Spleen (tissue), 11 donors: Measurements from ENCODE around the gene LINGO1. TPM values are rescaled to one million over a fixed set of nuclear protein-coding genes. Genes with fewer than 3 reads are reported as not detected.

Experiments used
- DNase-seq: peaks from one replicate; pipeline ENCODE4 v3.0.0-alpha.2; 2020
- H3K27ac ChIP-seq, 8 donors: fragments of 200-600 bp; sonication (generic) in 7 of 8; 1 replicate in 4 of 8; 2 replicates in 4 of 8; pipeline versions ENCODE4 v1.5.0 to v1.8.0; 2016 to 2021; ENCODE audit warnings: inconsistent platforms in 4 of 8, mild to moderate bottlenecking in 4 of 8, moderate library complexity in 1 of 8
- H3K27me3 ChIP-seq, 7 donors: fragments of 200-600 bp; sonication (generic) in 6 of 7; replicated peaks in 1 of 7; 1 replicate in 4 of 7; 2 replicates in 3 of 7; pipeline versions ENCODE4 v1.5.0 to v1.8.0; 2016 to 2021; ENCODE audit warnings: inconsistent platforms in 3 of 7, mild to moderate bottlenecking in 1 of 7
- H3K36me3 ChIP-seq, 6 donors: fragments of 200-600 bp; sonication (generic) in 5 of 6; 1 replicate in 4 of 6; 2 replicates in 2 of 6; pipeline versions ENCODE4 v1.5.0 to v1.8.0; 2016 to 2021; ENCODE audit warnings: inconsistent platforms in 2 of 6
- H3K4me1 ChIP-seq, 6 donors: fragments of 200-600 bp; sonication (generic) in 5 of 6; 1 replicate in 3 of 6; 2 replicates in 3 of 6; pipeline versions ENCODE4 v1.5.0 to v1.8.0; 2016 to 2021; ENCODE audit warnings: inconsistent platforms in 3 of 6
- H3K4me3 ChIP-seq, 8 donors: fragments of 200-600 bp; sonication (generic) in 7 of 8; 1 replicate in 4 of 8; 2 replicates in 4 of 8; pipeline versions ENCODE4 v1.5.0 to v1.8.0; 2016 to 2021; ENCODE audit warnings: inconsistent platforms in 4 of 8, mild to moderate bottlenecking in 4 of 8, moderate library complexity in 2 of 8
- H3K9me3 ChIP-seq, 8 donors: fragments of 200-600 bp; sonication (generic) in 7 of 8; 1 replicate in 4 of 8; 2 replicates in 4 of 8; pipeline versions ENCODE4 v1.5.0 to v1.8.0; 2016 to 2021; ENCODE audit warnings: inconsistent platforms in 4 of 8
- CTCF ChIP-seq, 11 experiments: fragments of 200-600 bp in 7 of 11; fragments of 450-650 bp in 4 of 11; sonication (generic) in 4 of 11; IDR thresholded peaks in 8 of 11; conservative IDR thresholded peaks in 3 of 11; 1 replicate in 7 of 11; 2 replicates in 4 of 11; pipeline versions ENCODE4 v1.4.0 to v1.8.0; 2016 to 2021; ENCODE audit warnings: antibody characterized with exemption in 11 of 11, inconsistent platforms in 4 of 11, mild to moderate bottlenecking in 1 of 11
- POLR2A ChIP-seq, 3 donors: fragments of 450-650 bp; IDR thresholded peaks; one replicate each; pipeline ENCODE4 v1.5.1; 2017; ENCODE audit warnings: antibody characterized with exemption in 3 of 3, mild to moderate bottlenecking in 1 of 3
- POLR2AphosphoS5 ChIP-seq, 3 donors: sonication (generic); formaldehyde crosslinking; IDR thresholded peaks; one replicate each; pipeline ENCODE4 v1.5.1; 2017; ENCODE audit warnings: antibody characterized with exemption in 3 of 3
- WGBS, 5 donors: extraction: QIAGEN DNeasy Blood & Tissue Kit in 3 of 5; methylation state at CpG; one replicate each; pipeline versions ENCODE4 v1.1.5 to v1.1.7; 2013 to 2018; 5-methylcytosine and 5-hydroxymethylcytosine counted together
- intact Hi-C: fragments of 100-400 bp; cut with DNase I; formaldehyde crosslinking; loops from one replicate; pipeline ENCODE4 v1.15.0; 2023; ENCODE audit warnings: low total_unique reads
- polyA plus RNA-seq, 3 donors: library from polyadenylated mRNA; stranded (reverse); fragments of 200-250 nt; gene quantifications; one replicate each; pipeline ENCODE4 v1.2.1, GENCODE V29; 2013
- total RNA-seq, 7 donors: library from RNA; depleted of rRNA in 3 of 7; stranded (reverse); fragments of >200 nt in 3 of 7; fragmentation: NEBNext Ultra II Directional in 4 of 7; extraction: Animal tissue kit (Norgen Biotek cat#: 25700) in 4 of 7; gene quantifications; one replicate each; pipeline versions ENCODE4 v1.1.0 to v1.2.1, GENCODE V29; 2016 to 2021
- donor health status: healthy with polysubstance abuse.
- donor health status: DM: no; HTN: no; CAD: no; lungs with moderate emphysema.
- donor health status: DM: no; HTN: no; CAD: no.
- donor health status: Bipolar disorder and iron deficiency.
- donor health status: healthy.
- donor health status: DM: no; HTN: no; CAD: no.
- donor health status: DM: yes; HTN: yes; CAD: no.

The LINGO1 gene
- total and polyA plus RNA-seq, 10 donors = 0.46 to 7.3 (median 2.7) TPM

GRCh38 chr15:77675806-77676415, 43.2 kb upstream of the LINGO1 start:
- Histone ChIP-seq H3K4me3 (no peak overlapping the region), H3K9me3 (no peaks in the 10 kb centered on the region), H3K36me3 (no peaks in the 10 kb centered on the region), H3K4me1 (no peaks in the 10 kb centered on the region), H3K27ac (no peak overlapping the region), H3K27me3 (peaks cover 0 to 57% (median 6%) of the 10 kb centered on the region in 7 donors)
- intact Hi-C loops = no loop called here
- 80 to 90% (median 82%) methylated on average over 5 of the region's 5 CpGs for WGBS, 5 donors
- no peak for TF ChIP-seq POLR2A (IDR thresholded peaks at IDR 0.05)
- TF ChIP-seq POLR2AphosphoS5 (IDR thresholded peaks at IDR 0.05) = no peak
- TF ChIP-seq CTCF (IDR thresholded peaks at IDR 0.05 in 8 of 11, conservative IDR thresholded peaks at IDR 0.05 in 3 of 11) = no peak
- no peak for DNase-seq

- H3K4me3 ChIP-seq = no peak overlapping the region
- 74 to 90% (median 84%) methylated on average over 7 of the region's 7 CpGs for WGBS, 5 donors
- no peak overlapping the region for H3K27ac ChIP-seq
- H3K9me3 ChIP-seq = no peaks in the 10 kb centered on the region
- H3K4me1 ChIP-seq = no peaks in the 10 kb centered on the region
- TF ChIP-seq POLR2AphosphoS5 (IDR thresholded peaks at IDR 0.05) (no peak), POLR2A (IDR thresholded peaks at IDR 0.05) (no peak), CTCF (IDR thresholded peaks at IDR 0.05 in 8 of 11, conservative IDR thresholded peaks at IDR 0.05 in 3 of 11) (no peak)
- peaks cover 0 to 53% (median 6%) of the 10 kb centered on the region in 7 donors for H3K27me3 ChIP-seq
- no peak for DNase-seq
- intact Hi-C loops = no loop called here
- no peaks in the 10 kb centered on the region for H3K36me3 ChIP-seq
Measured at GRCh38 chr15:77674327-77674726, 41.6 kb upstream of the LINGO1 start.

- intact Hi-C loops = no loop called here
- TF ChIP-seq CTCF (IDR thresholded peaks at IDR 0.05 in 8 of 11, conservative IDR thresholded peaks at IDR 0.05 in 3 of 11) (no peak), POLR2AphosphoS5 (IDR thresholded peaks at IDR 0.05) (no peak), POLR2A (IDR thresholded peaks at IDR 0.05) (no peak)
- peaks cover 0 to 53% (median 6%) of the 10 kb centered on the region in 7 donors for H3K27me3 ChIP-seq
- no peak overlapping the region for H3K27ac ChIP-seq
- no peak for DNase-seq
- H3K4me1 ChIP-seq = no peaks in the 10 kb centered on the region
- no peaks in the 10 kb centered on the region for H3K9me3 ChIP-seq
- no peaks in the 10 kb centered on the region for H3K36me3 ChIP-seq
- no peak overlapping the region for H3K4me3 ChIP-seq
- 66 to 78% (median 71%) methylated on average over 5 of the region's 5 CpGs for WGBS, 5 donors
Measured at GRCh38 chr15:77673866-77674265, 41.2 kb upstream of the LINGO1 start.

- WGBS, 5 donors = 37 to 48% (median 45%) methylated on average over 4 to 7 of the region's 7 CpGs
- TF ChIP-seq POLR2AphosphoS5 (IDR thresholded peaks at IDR 0.05) = no peak
- no peak for TF ChIP-seq CTCF (IDR thresholded peaks at IDR 0.05 in 8 of 11, conservative IDR thresholded peaks at IDR 0.05 in 3 of 11)
- TF ChIP-seq POLR2A (IDR thresholded peaks at IDR 0.05) = no peak
- Histone ChIP-seq H3K36me3 (no peaks in the 10 kb centered on the region), H3K4me3 (no peak overlapping the region), H3K27me3 (peaks cover 0 to 58% (median 6%) of the 10 kb centered on the region in 7 donors), H3K9me3 (no peaks in the 10 kb centered on the region), H3K27ac (no peak overlapping the region), H3K4me1 (no peaks in the 10 kb centered on the region)
- no peak for DNase-seq
- intact Hi-C loops = no loop called here
Measured at GRCh38 chr15:77672135-77672534, 39.4 kb upstream of the LINGO1 start.
